ENCODE results near the gene DGCR8.
A peak's percentile ranks its signal among the peaks of the same experiment; 100 is the strongest.

DGCR8 gene

DNA sequence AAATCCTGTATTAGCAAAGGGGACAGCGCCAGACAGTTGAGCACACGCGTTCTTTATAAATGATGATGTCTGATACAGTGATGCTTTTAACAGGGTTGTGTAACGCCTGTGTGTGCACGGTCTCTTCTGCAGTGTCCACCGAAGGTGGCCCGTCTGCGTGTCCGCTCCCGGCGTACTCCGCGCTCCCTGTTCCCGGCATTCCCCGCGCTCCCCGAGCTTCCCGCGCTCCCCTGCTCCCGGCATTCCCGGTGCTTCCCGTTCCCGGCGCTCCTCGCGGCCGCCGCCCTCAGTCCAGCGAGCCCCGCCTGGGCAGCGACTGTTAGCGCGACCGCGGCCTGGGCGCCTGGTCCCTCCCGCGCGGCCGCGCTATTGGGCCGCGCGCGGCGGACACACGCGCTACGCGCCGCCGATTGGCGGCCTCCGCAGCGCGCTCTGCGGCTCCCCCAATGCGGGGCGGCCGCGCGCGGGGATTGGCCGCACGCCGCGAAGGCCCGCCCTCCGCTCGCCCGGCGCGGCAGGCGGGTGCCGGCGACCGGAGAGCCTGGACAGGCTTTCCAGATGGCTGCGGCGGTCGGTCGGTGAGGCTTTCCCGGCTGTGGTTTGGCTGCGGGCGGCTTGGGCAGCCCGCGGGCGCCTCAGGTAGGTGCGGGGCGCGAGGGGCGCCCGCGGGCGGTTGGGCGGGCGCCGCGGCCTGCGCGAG is at the start of gene DGCR8:
Gene DGCR8 (plus strand): TSS at position 497 of the 700 bp plus-strand sequence. CDS start 5,723 bp downstream, outside the sequence.
- peak; percentile 78 to 84 for DNase-seq

DNA sequence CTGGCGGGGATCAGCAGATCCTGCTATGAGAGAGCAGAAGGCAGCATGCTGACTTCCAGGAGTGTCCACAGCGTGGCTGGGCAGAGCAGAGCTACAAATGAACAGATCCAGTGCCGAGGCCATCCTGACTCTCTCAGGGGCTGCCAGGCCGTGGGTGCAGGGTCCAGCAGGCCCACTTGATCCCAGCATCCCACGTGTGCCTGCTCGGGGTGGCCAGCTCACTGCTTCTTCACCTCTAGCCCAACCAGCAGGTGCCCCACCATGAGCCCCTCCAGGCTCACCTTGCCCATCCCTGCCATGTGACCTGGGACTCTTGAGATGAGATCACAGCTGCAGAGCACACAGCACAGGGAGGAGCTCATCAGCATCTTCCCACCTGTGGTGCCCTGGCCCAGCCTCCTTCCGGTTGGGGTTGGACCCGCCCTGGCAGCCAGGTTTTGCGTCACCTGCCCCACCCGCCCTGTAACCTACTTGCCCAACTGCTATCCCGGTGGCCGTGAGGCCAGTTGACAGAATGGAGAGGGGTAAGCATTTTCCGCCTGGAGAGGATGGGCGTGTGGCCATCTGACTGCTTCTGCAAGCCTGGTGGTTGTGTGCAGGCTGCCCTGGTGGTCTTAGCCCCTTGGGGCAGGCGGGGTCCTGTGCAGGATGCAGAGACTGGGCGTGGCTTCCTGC is 48.2 kb upstream of the DGCR8 start:
- DNase-seq: peak in 1 of 2 experiments; percentile 31

DNA sequence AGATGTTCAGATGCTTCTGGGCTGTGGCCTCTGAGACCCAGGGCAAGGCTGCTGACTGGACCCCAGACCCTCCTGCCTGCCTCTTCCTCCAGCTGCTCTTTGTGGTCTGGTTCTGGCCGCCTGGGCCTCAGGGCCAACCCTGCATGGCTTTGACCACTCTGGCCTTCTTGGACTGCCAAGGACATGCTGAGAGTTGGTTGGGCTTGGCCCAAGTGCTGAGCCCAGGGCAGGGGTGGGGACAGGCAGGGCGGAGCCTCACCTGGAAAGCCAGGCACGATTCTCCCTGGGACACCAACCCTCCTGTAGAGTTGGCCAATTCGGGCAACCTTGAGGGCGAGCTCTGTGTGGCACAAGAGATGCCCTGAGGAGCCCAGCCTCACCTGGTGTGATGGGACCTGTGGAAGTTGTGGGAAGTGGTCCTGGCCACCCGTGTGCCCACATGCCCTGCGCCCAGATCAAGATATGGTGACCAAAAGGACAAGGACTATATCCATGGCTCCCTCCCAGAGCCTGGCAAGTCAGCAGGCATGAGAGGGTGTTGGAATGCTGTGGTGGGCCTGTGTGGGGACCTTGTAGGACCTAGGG is 47.5 kb upstream of the DGCR8 start:
- DNase-seq: no peak

DNA sequence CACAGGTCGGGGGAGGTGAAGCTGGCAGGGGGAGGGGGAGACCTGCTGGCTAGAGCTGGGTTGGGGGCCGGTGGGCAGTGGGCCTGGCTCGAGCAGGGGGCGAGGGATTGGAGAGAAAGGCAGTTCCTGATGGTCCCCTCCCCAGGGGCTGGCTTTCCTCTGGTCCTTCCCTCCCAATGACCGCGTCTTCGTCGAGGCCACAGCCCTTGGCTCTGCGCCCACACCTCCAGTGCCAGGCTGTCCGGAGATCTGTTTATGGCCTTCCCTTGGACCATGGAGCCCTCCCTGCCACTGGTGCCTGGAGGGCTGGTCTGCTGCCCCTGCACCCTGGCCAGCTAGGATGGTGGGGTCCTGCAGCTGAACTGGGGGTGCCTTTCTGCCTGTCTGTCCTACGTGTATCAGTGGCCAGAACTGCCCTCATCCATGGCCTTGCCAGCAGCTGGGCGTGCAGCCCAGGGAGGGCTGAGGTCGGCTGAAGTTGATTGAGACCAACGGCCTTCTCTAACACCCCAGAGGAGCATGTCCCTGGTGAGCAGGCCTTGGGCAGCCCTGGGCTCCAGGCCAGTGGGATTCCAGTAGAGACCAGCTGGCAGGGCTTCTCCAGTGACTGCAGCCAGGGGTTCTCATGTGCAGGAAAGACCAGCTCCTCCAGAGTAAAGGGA is 46.9 kb upstream of the DGCR8 start:
- no peak for DNase-seq

- no peak for DNase-seq
These were observed 45.9 kb upstream of the DGCR8 start for GRCh38 chr22:20034143-20034542.

- no peak for DNase-seq
These were observed 44.5 kb upstream of the DGCR8 start for GRCh38 chr22:20035375-20036083.

DNA sequence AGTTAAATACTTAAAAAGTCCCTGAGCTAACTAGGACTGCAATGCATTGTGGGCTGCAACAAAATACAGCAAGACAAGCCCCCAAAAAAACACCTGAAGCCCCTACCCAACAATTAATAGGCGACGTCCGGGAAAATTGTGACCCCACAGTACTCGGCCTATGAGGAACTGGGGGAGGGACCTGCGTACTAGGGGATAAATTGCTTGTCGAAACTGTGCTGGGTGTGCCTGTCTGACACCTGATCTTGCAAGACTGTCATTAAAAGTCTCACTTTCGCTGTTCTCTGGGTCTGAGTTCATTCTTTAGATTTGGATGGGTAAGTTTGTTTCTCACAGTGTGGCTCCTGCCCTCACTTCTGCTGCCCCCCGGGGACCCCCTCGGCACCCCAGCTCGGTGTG is 44.0 kb upstream of the DGCR8 start:
- DNase-seq: no peak

GRCh38 chr22:20036535-20037392 is 43.3 kb upstream of the DGCR8 start:
- DNase-seq: no peak

DNA sequence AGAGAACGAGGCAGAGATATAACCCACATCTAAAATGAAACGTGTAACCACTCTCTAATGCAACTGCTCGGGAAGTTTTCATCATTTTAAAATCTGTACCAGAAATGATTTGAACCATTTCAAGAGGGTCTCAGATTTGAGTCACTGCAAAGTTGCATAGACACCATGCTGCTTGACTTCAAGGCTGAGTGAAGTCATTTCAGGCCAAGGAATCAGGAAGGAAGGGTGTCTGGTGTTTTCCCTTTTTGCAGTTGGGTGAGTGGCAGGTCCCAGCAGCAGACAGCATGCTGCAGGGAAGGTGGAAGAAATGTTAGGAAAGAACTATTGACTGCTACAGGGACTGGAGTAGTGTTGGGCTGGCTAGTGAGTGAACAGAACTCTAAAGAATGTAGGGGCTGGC is 42.6 kb upstream of the DGCR8 start:
- no peak for DNase-seq

DNA sequence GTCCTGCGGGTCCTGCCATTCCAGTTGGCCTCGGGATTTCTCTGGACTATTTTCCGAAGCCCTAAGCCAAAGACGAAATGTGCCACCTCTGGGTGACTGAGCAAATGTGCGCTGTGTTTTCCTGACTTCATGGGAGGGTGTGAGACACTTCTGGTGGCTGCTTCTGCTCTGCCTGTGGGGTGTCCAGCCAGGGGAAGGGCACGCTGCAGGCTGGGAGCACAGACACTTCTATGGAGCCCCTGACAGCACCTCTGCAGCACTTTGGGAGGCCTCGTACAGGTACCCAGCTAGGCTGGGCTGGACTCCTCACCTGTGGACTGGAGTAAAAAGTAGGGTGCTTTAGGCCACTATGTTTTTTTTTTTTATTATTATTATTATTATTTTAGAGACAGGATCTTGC is 41.5 kb upstream of the DGCR8 start:
- no peak for DNase-seq

GRCh38 chr22:20039683-20040325 is 40.2 kb upstream of the DGCR8 start:
- DNase-seq: no peak

GRCh38 chr22:20040327-20041200 is 39.5 kb upstream of the DGCR8 start:
- DNase-seq: no peak

GRCh38 chr22:20043057-20043996 is 36.7 kb upstream of the DGCR8 start:
- no peak for DNase-seq

DNA sequence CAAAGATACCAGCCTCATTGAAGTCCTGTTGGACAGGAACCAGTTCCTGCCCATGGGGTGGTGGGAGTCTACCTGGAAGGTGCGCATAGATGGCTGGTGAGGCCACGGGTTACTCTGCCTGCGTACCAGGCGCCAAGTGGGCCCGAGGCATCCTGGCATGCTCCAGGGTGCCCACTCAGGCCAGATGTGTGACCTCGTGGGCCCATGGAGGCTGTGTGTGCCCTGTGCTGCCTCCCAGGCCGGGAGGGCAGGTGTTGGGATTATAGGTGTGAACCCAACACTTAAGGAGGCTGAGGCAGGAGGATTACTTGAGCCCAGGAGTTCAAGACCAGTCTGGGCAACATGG is 36.1 kb upstream of the DGCR8 start:
- DNase-seq: no peak

DNA sequence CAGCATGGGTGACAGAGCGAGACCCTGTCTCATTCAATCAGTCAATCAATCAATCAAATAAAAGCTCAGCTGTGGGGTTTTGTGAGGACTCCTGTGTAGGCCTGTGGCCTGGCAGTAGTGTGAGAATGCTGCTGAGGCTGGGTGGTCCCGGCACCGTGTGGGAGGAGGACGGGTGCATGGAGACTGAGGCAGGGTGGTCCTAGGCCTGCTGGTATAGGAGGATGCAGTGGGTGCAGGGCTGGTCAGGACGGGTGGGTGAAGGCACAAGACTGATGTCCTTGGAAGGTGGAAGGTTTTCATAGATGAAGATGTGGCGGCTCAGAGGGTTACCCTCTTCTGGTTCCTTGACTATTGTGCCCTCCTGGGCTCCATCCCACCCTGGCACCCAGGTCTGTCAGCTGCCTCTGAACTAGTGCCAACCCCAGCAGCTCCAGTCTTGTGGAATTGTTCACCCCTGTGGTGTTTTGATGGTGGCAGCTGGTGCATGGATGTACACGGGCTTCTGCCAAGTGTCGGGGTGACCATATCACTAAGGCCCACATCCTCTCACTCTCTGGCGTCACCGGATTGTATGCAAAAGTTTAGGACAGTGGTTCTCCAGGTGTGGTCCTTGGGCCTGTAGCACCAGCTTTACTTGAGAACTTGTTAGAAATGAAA is 35.4 kb upstream of the DGCR8 start:
- no peak for DNase-seq

DNA sequence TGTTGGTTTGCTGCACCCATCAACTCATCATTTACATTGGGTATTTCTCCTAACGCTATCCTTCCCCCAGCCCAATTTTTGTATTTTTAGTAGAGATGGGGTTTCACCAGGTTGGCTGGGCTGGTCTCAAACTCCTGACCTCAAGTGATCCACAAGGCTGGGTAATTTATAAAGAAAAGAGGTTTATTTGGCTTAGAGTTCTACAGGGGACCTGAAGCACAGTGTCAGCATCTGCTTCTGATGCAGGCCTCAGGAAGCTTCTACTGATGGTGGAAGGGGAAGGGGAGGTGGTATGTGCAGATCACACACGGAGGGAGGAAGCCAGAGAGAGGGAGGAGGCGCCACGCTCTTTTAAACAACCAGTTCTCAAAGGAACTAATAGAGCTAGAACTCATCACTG is 33.3 kb upstream of the DGCR8 start:
- DNase-seq: no peak

DNA sequence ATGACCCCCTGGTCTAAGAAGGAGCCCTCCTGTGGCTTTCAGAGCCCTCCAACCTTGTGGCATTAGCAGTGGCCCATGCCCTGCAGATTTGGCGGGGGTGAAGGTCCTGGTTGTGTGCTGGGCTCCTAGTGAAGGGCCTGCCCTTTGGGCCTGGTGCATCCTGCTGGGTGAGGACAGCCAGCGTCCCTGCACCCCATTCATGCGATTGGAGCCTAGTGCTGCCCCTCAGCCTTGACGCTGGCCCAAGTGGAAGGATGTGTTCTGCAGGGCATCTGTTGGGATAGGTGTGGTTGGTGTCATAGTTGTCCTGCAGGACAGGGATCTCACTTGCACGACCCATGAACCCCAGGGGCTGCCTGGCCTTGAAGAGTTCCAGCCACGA is 28.1 kb upstream of the DGCR8 start:
- no peak for DNase-seq

GRCh38 chr22:20052309-20053259 is 27.5 kb upstream of the DGCR8 start:
- no peak for DNase-seq

Data from activated T-cell treated with anti-CD3 and anti-CD28 coated beads, Interleukin-2, amount 50 U/mL, for 48 hours (primary cell).